Fibroblast of lung (primary cell): Measurements from ENCODE around the gene CCDC187. TPM values are rescaled to one million over a fixed set of nuclear protein-coding genes. Genes with fewer than 3 reads are reported as not detected.

Experiments used
- DNase-seq, 2 donors: peaks; one replicate each; pipeline versions ENCODE4 v3.0.0 to v3.0.0-alpha.2; 2010; ENCODE audit warnings: low read depth in 2 of 2
- H2AFZ ChIP-seq: 2 replicates; pipeline ENCODE4 v1.5.1; 2012; ENCODE audit warnings: low read length, control low read depth, inconsistent platforms
- H3K27ac ChIP-seq: 2 replicates; pipeline ENCODE4 v1.5.1; 2011; ENCODE audit warnings: low read length, control low read depth; ENCODE audit not compliant: insufficient read depth
- H3K27me3 ChIP-seq: 2 replicates; pipeline ENCODE4 v1.5.1; 2011; ENCODE audit warnings: mild to moderate bottlenecking, low read length; ENCODE audit not compliant: control insufficient read depth, insufficient read depth
- H3K36me3 ChIP-seq: 2 replicates; pipeline ENCODE4 v1.5.1; 2011; ENCODE audit warnings: low read length; ENCODE audit not compliant: control insufficient read depth, insufficient read depth
- H3K4me1 ChIP-seq: 2 replicates; pipeline ENCODE4 v1.5.1; 2011; ENCODE audit warnings: low read length; ENCODE audit not compliant: control insufficient read depth, insufficient read depth; ENCODE audit errors: extremely low read depth
- H3K4me2 ChIP-seq: 2 replicates; pipeline ENCODE4 v1.5.1; 2011; ENCODE audit warnings: low read length, control low read depth; ENCODE audit not compliant: insufficient read depth; ENCODE audit errors: extremely low read depth
- H3K4me3 ChIP-seq, 4 experiments: fragments of 200-600 bp in 1 of 4; sonication (generic) in 1 of 4; replicated peaks in 1 of 4; 2 replicates each; pipeline ENCODE4 v1.5.1; 2011 to 2016; ENCODE audit warnings: low read length in 4 of 4, low read depth in 3 of 4, mild to moderate bottlenecking in 3 of 4, control low read depth in 2 of 4, inconsistent platforms in 1 of 4, mixed read lengths in 1 of 4; ENCODE audit not compliant: insufficient read depth in 1 of 4; ENCODE audit errors: control extremely low read depth in 1 of 4
- H3K79me2 ChIP-seq: 2 replicates; pipeline ENCODE4 v1.5.1; 2012; ENCODE audit warnings: mild to moderate bottlenecking, low read length, inconsistent platforms; ENCODE audit not compliant: control insufficient read depth, insufficient read depth
- H3K9ac ChIP-seq: 2 replicates; pipeline ENCODE4 v1.5.1; 2011; ENCODE audit warnings: mild to moderate bottlenecking, low read length, control low read depth; ENCODE audit not compliant: insufficient read depth
- H3K9me3 ChIP-seq: 2 replicates; pipeline ENCODE4 v1.5.1; 2012; ENCODE audit warnings: low read depth, low read length; ENCODE audit not compliant: control insufficient read depth, insufficient read depth
- H4K20me1 ChIP-seq: 2 replicates; pipeline ENCODE4 v1.5.1; 2011; ENCODE audit warnings: low read length; ENCODE audit not compliant: control insufficient read depth, insufficient read depth; ENCODE audit errors: extremely low read depth
- CTCF ChIP-seq, 2 donors: IDR thresholded peaks in 1 of 2; conservative IDR thresholded peaks in 1 of 2; 1 replicate in 1 of 2; 2 replicates in 1 of 2; pipeline ENCODE4 v1.5.1; 2011 to 2012; ENCODE audit warnings: low read length in 2 of 2, control low read depth in 1 of 2, inconsistent platforms in 1 of 2, low read depth in 1 of 2, mild to moderate bottlenecking in 1 of 2
- EZH2 ChIP-seq: IDR thresholded peaks from 2 replicates; pipeline ENCODE4 v1.5.1; 2012; ENCODE audit warnings: low read length, control low read depth, mild to moderate bottlenecking; ENCODE audit errors: missing control alignments
- polyA plus RNA-seq, 2 donors: library from polyadenylated mRNA; depleted of rRNA in 1 of 2; stranded (reverse) in 1 of 2; unstranded in 1 of 2; fragments of >200 nt; gene quantifications; 2 replicates each; pipeline ENCODE4 v1.2.1, GENCODE V29; 2011 to 2012; ENCODE audit warnings: missing spikeins in 1 of 2
- total RNA-seq: library from RNA; depleted of rRNA; stranded (reverse); fragments of >200 nt; gene quantifications from 2 replicates; pipeline ENCODE4 v1.2.1, GENCODE V29; 2014

Gene CCDC187
- total and polyA plus RNA-seq, 2 donors (not counting 1 experiment from before 2014, with no cell fraction given), result not detected

GRCh38 chr9:136255896-136256890 is 47.7 kb downstream of the CCDC187 start:
- Histone ChIP-seq H3K27ac (no peak overlapping the region), H3K27me3 (no peaks in the 10 kb centered on the region), H3K79me2 (no peaks in the 10 kb centered on the region), H3K36me3 (no peaks in the 10 kb centered on the region), H3K4me2 (no peak overlapping the region), H3K9ac (no peak overlapping the region), H3K9me3 (no peaks in the 10 kb centered on the region), H3K4me3 (no peak overlapping the region), H3K4me1 (peaks cover 2% of the 10 kb centered on the region), H2AFZ (no peak overlapping the region), H4K20me1 (no peaks in the 10 kb centered on the region)
- TF ChIP-seq EZH2, result no peak
- TF ChIP-seq CTCF (conservative IDR thresholded peaks at IDR 0.05 in 1 of 2, IDR thresholded peaks at IDR 0.05 in 1 of 2; ENCODE audit: low read depth in 1 of 2, low read length in 2 of 2), result peak in 1 of 2 donors; percentile 14
- no peak for DNase-seq

- Histone ChIP-seq H3K4me2 (peak overlapping the region; percentile 35), H3K9me3 (no peaks in the 10 kb centered on the region), H3K9ac (no peak overlapping the region), H3K79me2 (no peaks in the 10 kb centered on the region), H3K27me3 (no peaks in the 10 kb centered on the region), H3K36me3 (no peaks in the 10 kb centered on the region), H3K4me3 (no peak overlapping the region), H2AFZ (no peak overlapping the region), H3K4me1 (peaks cover 2% of the 10 kb centered on the region), H3K27ac (no peak overlapping the region), H4K20me1 (no peaks in the 10 kb centered on the region)
- TF ChIP-seq EZH2 (no peak), CTCF (conservative IDR thresholded peaks at IDR 0.05 in 1 of 2, IDR thresholded peaks at IDR 0.05 in 1 of 2; ENCODE audit: low read depth in 1 of 2, low read length in 2 of 2) (no peak)
- peak; percentile 48 to 65 for DNase-seq
Measured at GRCh38 chr9:136255166-136255538, 48.7 kb downstream of the CCDC187 start.

- no peaks in the 10 kb centered on the region for H4K20me1 ChIP-seq
- no peak overlapping the region for H3K9ac ChIP-seq
- H2AFZ ChIP-seq, result no peak overlapping the region
- H3K27me3 ChIP-seq, result no peaks in the 10 kb centered on the region
- no peaks in the 10 kb centered on the region for H3K9me3 ChIP-seq
- H3K36me3 ChIP-seq, result no peaks in the 10 kb centered on the region
- no peak for TF ChIP-seq CTCF (conservative IDR thresholded peaks at IDR 0.05 in 1 of 2, IDR thresholded peaks at IDR 0.05 in 1 of 2; ENCODE audit: low read depth in 1 of 2, low read length in 2 of 2)
- no peak for TF ChIP-seq EZH2
- no peak overlapping the region for H3K27ac ChIP-seq
- no peak overlapping the region for H3K4me2 ChIP-seq
- peaks cover 2% of the 10 kb centered on the region for H3K4me1 ChIP-seq
- H3K4me3 ChIP-seq, result no peak overlapping the region
- DNase-seq, result no peak
- no peaks in the 10 kb centered on the region for H3K79me2 ChIP-seq
Measured at GRCh38 chr9:136254381-136255165, 49.3 kb downstream of the CCDC187 start.
